GM21423 (cell line): ENCODE measurements around the gene IL1A.
A peak's percentile ranks its signal among the peaks of the same experiment; 100 is the strongest.

Experiments used
- ATAC-seq: cut with Tn5 transposase; IDR thresholded peaks from one replicate; pipeline ENCODE4 v1.9.1; 2021; ENCODE audit warnings: mild to moderate bottlenecking, moderate library complexity; ENCODE audit not compliant: unreplicated experiment

The IL1A gene

DNA sequence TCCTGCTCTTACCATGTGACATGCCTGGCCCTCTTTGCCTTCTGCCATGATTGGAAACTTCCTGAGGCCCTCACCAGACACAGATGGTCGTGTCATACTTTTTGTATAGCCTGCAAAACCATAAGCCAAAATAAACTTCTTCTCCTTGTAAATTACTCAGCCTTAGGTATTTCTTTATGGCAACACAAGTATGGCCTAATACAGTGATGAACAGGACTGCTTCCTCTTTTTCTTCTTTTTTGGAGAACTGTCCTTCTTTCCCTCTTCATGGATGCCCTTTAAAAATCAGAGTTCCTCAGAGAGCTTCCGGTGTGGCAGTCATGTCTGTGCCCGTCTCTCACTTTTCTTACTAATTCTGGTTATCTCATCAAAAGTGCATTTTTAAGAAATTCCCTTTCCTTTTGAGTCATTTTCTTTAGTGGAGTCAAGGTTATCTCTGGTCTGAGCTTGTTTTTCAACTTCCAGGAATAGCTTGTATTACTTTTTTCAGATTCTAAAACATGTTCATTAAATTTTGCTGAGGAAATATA lies 9.2 kb upstream of the IL1A start:
- ATAC-seq, result no peak

- ATAC-seq, result no peak
These were observed 8.1 kb upstream of the IL1A start for GRCh38 chr2:112792419-112792818.

DNA sequence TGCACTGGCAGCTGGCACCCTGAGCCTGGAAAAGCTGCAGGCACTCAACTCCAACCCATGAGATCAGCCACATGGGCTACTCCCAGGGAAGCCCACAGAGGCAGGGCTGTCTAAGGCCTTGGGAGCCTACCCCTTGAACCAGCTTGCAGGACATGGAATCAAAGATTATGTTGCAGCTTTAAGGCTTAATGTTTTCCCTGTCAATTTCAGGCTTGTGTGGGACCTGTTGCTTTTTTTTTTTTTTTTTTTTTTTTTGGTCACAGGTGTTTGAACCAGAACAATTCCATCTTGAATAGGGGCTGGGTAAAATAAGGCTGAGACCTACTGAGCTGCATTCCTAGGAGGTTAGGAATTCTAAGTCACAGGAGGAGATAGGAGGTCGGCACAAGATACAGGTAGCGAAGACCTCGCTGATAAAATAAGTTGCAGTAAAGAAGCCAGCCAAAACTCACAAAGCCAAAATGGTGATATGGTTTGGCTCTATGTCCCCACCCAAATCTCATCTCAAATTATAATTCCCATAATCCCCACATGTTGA lies 7.5 kb upstream of the IL1A start:
- ATAC-seq, result no peak

DNA sequence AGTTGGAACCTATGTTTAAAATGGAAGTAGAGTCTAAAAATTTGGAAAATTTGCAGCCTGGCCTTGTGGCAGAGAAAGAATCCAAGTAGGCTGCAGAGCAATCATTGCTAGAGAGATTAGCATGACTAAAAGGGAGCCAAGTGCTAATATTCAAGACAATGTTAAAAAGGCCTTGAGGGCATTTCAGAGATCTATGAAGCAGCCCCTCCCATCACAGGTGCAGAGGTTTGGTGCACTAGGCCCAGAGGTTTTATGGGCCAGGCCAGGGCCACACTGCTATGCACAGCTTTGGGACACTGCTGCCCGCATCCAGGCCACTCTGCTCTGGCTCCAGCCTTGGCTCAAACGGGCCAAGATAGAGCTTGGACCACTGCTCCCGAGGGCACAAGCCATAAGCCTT lies 6.7 kb upstream of the IL1A start:
- no peak for ATAC-seq

DNA sequence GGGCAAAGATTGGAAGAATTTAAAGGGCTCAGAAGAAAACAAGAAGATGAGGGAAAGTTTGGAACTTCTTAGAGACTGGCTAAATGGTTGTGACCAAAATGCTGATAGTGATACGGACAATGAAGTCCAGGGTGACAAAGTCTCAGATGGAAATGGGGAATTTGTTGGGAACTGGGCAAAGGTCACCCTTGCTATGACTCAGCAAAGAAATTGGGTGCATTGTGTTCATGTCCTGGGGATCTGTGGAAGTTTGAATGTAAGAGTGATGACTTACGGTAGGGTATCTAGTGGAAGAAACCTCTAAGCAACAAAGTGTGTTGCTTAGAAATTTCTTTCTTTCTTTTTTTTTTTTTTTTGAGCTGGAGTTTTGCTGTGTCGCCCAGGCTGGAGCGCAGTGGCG lies 6.0 kb upstream of the IL1A start:
- ATAC-seq, result no peak

DNA sequence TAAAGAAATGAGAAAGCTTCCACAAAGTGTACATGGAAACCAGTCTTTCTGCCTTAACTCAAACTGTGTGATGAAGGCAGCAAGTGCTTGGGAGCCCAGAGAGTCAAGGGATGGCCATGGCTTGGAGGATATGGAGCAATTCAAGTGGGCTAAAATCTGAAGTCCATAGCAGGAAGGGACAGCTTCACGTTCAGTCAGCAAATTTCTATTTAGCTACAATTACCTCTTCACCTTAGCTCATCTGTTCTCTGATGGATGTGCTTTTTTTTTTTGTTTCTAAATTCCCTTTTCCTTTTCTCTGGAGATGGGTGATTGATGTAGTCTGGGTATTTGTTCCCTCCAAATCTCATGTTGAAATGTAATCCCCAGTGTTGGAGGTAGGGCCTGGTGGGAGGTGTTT lies 4.9 kb upstream of the IL1A start:
- no peak for ATAC-seq

DNA sequence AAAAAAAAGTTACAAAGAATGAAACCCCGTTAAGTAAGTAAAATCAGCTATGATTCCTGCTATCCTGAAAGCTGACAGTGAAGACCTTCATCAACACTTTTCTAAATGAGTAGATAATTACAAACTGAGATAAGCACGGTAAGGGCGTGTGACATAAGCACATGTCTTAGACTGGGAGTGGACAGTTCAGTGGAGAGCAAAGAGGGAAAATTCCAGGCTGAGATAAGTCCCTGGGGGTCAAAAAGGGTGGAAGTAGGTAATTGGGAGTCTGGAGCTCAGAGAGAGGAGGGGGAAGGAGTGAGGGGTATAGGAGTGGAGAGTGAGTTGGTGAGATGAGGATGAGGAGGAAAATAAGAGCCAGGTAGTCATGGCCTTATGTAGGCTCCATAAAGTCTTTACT lies 4.4 kb upstream of the IL1A start:
- no peak for ATAC-seq

DNA sequence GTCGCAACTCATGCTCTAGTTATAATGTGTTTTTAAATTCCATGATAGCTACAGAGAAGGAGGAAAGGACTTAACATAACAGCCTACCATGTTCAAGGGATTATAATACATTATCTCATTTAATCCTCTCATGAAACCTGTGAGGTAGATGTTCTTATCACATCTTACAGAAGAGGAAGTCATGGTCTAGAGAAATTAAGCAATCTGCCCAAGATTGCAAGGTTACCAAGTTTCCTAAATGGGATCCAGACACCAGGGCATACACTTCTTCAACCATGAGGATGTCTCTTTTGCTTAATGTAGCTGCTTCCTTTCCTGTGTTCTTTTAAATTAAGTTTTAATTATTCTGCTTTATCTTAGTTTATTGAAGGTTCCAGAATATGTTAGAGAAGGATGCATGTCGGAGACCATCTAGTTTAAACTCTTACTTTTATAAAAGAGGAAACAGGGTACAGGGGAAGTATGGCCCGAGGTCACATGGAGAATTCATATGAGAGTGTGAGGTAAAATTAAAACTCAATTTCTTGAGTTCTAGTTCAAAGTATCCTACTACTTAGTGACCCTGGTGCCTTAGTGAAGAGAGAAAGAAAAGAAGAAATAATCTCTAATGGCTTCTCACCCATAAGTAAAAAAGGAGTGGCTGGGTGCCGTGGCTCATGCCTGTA lies 3.6 kb upstream of the IL1A start:
- ATAC-seq, result no peak

GRCh38 chr2:112787294-112787693 lies 3.0 kb upstream of the IL1A start:
- ATAC-seq, result no peak

DNA sequence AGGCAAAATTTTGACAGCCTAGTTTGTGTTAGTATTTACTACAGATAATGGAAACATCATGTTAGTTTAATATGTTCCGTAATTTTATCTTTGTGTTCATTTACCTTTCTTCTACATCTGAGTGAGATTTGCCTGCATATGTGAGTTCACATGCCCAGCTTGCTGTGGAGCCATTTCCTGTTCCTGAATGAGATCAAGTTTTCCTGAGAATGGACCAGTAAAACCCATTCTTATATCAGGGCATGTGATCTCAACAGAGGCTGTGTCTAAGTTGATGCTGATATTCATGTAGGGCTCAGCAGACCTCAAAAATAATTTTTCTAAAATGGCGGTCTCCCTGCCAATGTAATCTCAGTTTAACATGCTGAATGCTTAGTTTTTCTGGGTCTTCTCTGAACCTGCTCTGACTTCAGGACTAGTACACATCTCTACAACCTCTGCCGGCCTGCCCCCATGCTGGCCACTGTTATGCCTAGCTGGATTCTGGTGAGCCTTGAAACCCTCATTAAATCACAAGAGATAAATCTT lies 1.0 kb downstream of the IL1A start:
- no peak for ATAC-seq

DNA sequence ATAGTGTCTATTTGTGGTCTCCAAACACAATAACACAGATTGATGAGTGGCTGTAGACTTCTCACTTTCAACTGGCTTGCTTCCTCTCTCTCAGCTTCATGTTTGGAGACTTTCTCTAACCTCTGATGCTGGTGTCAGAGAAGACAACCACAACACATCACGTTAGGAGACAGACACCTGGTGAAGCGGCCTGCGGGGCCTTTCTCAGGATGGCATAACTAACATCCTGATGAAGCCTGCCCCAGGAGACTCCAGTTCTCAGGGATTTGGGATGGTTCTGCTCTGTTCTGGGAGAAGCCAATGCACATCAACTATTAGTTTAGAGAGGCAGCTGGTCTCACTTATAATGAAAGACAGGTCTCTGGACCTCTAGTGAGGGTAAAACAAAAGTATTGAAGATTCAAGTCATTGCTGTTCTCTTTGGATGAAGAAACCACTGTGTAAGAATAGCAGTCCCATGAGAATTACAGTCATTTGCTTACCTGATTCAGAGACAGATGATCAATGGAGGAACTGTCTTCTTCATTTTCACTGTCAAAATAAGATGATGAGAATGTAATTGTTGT lies 2.0 kb downstream of the IL1A start:
- ATAC-seq, result peak; percentile 78

DNA sequence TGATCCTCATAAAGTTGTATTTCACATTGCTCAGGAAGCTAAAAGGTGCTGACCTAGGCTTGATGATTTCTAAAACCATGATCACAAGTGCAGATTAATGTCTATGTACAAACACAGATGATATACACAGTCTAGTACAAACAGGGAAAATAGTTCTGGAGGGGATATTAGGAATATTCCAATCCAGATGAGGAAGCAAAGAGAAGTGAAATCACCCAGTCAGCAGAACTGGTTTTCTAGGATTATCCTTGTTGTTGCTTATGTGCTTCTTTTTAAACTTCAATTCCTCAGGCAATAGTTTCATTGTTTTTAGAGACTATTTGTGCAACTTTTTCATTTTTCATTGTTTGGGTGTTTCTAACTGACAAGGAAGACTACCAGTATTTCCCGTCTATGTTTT lies 4.7 kb downstream of the IL1A start:
- ATAC-seq, result no peak

DNA sequence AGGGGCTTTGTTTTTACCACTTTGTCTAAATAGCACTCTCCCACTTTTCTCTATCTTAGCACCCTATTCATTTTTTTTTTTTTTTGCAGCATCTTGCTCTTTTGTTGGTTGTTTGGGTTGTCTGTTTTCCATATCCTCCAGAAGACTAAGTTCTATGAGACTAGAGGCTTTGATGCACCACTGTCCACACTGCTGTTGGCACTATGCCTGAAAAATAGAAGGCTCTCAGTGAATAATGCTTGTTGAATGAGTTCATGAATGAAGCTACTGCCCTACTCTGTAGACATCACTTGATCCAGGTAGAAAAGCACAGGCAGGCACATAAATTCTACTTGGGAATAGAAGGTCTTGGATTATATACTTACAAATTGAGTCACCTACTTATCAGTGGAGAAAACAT lies 7.3 kb downstream of the IL1A start:
- no peak for ATAC-seq

- no peak for ATAC-seq
These were observed 8.2 kb downstream of the IL1A start for GRCh38 chr2:112776113-112776512.

DNA sequence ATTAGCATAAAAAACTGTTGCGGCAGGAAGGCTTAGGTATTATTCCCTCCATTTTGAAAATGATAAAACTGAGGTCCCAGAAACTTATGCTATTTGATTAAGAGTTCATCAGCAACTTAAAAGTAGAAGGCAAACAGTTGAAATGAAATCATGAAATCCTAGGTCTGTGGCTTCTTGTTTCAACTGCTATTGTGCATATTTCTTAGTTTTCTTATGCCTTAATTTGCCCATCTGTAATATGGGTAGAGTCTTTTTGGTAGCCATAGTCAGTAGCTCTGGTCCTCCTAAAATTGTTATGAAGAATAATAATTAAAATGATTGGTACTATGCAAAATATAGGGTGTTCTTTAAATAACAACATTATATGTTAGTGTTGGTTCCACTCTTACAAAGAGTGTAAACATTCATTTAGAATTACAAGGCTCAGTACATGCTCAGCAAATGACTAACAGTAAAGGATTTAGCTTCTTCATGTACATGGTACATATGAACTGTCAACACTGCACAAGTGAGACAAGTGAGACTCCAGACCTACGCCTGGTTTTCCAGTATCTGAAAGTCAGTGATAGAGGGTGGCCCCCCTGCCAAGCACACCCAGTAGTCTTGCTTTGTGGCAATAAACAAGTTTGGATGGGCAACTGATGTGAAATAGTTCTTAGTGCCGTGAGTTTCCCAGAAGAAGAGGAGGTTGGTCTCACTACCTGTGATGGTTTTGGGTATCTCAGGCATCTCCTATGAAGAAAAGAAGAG lies 9.6 kb downstream of the IL1A start:
- no peak for ATAC-seq

DNA sequence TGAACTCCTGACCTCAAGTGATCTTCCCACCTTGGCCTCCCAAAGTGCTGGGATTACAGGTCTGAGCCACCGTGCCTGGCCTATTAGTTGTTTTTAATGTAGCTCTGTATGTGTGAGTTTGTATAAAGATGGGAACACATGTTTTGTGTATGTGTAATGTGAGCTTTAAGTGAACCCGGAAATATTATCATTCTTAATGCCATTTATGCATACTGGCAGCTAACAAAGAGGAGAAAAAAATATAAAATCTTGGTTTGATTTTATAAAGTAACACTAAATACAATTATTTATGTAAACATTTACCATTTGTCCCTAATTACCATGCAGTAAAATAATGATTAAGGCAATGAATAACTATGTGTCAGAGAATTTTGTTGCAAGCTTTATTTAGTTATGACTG lies 10.7 kb downstream of the IL1A start:
- no peak for ATAC-seq

- ATAC-seq, result no peak
These were observed 11.3 kb downstream of the IL1A start for GRCh38 chr2:112772911-112773475.

DNA sequence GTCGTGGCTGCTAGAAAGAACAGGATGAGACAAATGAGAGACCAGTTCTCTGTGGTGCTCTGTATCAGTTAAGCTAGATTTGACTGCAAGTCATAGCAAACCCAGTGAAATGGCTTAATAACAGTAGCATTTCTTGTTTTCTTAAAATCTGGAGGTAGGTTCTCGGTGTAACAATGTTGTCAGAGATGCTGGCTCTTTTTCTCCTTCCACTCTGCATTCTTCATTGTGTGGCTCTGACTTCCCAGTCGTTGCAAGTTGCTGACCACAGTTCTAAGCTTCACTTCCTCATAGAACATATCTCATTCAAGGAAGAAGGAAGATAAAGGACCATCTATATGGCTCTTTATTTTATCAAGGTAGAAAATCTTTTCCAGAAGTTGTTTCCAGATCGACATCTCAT lies 12.0 kb downstream of the IL1A start:
- ATAC-seq, result no peak

- ATAC-seq, result no peak
These were observed 15.9 kb downstream of the IL1A start for GRCh38 chr2:112768432-112768831.

- ATAC-seq, result no peak
These were observed 16.5 kb downstream of the IL1A start for GRCh38 chr2:112767693-112768330.

DNA sequence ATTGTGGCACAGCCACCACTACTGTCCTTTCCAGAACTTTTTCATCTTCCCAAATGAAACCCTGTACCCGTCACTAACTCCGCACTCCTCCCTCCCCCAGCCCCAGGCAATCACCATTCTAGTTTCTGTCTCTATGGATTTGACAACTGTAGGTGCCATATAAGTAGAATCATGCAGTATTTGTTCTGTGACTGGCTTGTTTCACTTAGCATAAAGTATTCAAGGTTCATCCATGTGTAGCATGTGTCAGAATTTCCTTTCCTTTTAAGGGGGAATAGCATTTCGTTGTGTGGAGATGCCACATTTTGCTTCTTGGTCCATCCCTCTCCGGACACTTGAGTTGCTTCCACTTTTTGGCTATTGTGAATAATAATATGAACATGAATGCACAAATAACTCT lies 19.0 kb downstream of the IL1A start:
- no peak for ATAC-seq
